Activated CD4-positive, CD25-positive, alpha-beta regulatory T cell treated with anti-CD3 and anti-CD28 coated beads, Interleukin-2, amount 50 U/mL, for 72 hours (primary cell): Measurements from ENCODE around the gene NRG2.

ENCODE experiments used
- DNase-seq: peaks from one replicate; pipeline ENCODE4 v3.0.0; 2021

Gene NRG2

GRCh38 chr5:139807647-139808030 lies 235.5 kb downstream of the NRG2 start:
- DNase-seq: no peak

DNA sequence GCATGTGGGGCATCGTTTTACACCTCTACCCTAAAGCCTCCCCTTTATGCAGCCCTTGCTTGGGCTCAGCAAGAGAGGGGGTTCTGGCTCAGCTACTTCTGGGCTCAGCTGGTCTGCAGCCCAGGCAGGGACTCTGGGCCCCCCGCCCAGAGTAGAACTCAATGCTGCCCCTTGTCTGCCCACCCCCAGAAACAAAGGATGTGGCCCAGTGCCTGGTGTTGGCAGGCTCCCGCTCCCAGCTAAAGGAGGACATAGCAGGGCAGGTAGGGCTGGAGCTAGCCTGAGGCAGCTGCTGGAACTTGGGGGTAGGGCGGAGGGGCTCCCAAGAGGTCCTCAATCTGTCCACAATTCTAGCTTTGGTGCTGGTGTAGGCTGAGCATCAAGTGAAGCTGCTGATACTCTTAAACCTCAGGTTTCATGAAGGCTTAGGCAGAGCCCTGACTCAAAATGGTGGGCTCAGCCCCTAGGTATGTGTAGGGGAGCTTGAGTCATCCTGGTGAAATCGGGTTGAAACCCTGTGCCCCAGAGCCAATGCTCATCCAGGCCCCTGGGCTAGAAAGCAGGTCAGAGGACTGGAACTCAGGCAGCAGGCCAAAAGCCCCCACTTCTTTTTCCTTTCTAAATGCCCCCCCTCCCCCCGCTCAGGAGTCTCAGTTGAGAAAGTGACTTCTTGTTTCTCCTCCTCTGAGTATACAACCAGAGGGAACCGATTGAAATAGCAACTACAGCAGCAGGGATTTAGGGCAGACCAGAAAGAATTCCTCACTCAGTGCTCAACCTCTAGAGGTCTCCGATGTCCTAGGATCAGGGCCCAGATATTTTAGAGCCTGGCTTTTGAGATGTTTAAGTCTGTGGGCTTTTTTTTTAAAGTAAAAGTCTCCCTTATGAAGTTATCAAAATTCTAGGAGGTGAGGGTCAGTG lies 236.1 kb downstream of the NRG2 start:
- no peak for DNase-seq

DNA sequence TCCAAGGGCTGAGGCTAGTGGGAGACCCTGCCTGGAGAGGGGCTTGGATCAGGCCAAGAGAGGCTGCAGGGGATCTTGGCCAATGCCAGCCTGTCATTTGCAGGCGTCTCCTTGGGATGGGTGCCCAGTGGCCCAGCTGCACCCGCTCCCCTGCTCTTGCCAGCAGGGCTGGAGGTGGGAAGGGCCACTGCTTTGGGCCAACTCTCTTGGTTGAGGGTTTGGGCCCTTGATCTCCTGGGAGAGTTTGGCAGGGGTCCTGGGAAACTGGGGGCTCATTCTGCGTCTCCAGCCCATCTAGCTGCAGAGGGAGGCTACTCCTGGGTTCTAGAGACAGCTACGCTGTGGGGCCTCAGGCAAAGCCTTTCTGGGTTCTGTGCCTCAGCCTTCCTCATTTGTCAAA lies 237.0 kb downstream of the NRG2 start:
- DNase-seq: no peak

DNA sequence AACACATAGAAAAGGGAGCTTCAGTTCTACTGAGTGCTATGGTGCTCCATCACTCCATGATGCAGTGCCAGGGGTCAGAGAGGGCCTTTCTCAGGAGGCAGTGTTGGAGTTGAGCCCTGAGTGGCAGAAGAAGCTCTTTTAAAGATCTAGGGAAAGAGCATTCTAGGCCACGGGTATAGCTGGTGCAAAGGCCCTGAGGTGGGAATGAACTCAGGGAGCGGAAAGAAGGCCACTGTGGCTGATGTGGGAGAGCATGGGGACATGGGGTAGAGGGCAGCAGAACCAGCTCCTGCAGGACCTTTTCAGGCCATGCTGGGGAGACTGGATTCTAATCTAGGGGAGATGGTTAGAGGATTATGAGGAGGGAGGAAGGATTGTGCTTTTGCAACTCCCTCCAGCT lies 237.6 kb downstream of the NRG2 start:
- DNase-seq: no peak

DNA sequence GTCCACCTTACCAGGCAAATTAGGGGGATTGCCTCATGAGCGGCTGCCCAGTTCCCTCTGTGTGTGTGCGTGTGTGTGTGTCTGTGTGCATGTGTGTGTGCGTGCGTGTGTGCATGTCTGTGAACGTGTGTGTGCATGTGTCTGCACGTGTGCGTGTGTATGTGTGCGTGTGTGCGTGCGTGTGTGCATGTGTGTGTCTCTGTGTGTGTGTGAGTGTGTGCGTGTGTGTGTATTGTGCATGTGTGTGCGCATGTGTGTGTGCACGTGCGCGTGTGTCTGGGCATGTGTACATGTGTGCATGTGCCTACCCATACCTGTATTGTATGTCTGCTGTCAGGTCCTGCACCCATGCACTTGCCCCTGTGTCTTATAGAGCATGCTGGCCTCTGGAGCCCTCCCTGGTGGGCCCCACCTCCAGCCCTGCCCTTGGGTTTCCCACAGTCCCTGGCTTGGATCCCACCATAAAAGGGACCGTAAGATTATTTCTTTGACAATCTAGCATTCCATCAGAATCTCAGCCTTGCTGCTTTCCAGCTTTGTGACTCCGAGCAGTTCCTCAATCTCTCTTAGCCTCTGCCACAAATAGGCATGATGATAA lies 238.2 kb downstream of the NRG2 start:
- DNase-seq: no peak

DNA sequence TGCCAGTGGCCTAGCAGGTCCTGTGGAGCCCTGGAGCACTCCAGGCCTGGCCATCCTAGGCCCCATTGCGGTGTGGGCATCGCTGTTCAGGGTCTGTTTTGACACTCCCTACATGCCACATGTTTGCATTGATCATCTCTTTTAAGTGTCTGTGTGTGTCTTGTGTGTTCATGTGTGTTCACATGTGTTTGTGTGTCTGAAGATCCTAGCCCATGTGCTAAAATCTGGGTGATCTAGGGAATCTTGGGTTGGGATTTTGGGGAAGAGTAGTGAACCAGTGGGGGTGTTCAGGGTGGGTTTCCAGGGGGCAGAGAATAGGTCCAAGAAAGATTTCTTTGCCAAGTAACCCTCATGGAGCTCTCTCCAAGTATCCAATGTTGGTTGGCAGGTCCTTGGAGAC lies 239.1 kb downstream of the NRG2 start:
- no peak for DNase-seq

GRCh38 chr5:139799359-139799758 lies 243.7 kb downstream of the NRG2 start:
- no peak for DNase-seq

GRCh38 chr5:139798883-139799282 lies 244.2 kb downstream of the NRG2 start:
- DNase-seq: no peak

- DNase-seq: no peak
These were observed 245.1 kb downstream of the NRG2 start for GRCh38 chr5:139797856-139798510.

GRCh38 chr5:139797335-139797734 lies 245.8 kb downstream of the NRG2 start:
- no peak for DNase-seq
